GM12878 (cell line): ENCODE data around the gene CXCL1. TPM values are rescaled to one million over a fixed set of nuclear protein-coding genes. Genes with fewer than 3 reads are reported as not detected.

Experiments
- ATAC-seq: fragments of 200-7000 bp; cut with Tn5 transposase; 3 replicates; pipeline ENCODE4 v1.9.1; 2020; ENCODE audit warnings: mild to moderate bottlenecking, moderate library complexity
- BruUV-seq: library from RNA; stranded (reverse); fragments of 400-500 nt; replicated peaks from 2 replicates; lab custom pipeline; 2021; lab: Mats Ljungman, UMichigan
- CTCF ChIA-PET: fragments of 300-600 bp; sonication (Branson Sonifier 250); formaldehyde crosslinking; extraction: SDS; loops from one replicate; lab custom pipeline; 2021; ENCODE audit warnings: inconsistent platforms; lab: Yijun Ruan, JAX
- POLR2A ChIA-PET: fragments of 350-600 bp; formaldehyde crosslinking; extraction: SDS; loops from one replicate; lab custom pipeline; 2021; ENCODE audit warnings: inconsistent platforms; lab: Charles Lee
- RAD21 ChIA-PET: fragments of 300-600 bp; sonication (Branson Sonifier 250); formaldehyde crosslinking; loops from one replicate; lab custom pipeline; 2023; ENCODE audit warnings: antibody characterized with exemption; ENCODE audit not compliant: unreplicated experiment; lab: Charles Lee
- SMC1A ChIA-PET: fragments of 300-600 bp; sonication (Branson Sonifier 250); formaldehyde crosslinking; loops from one replicate; lab custom pipeline; 2023; ENCODE audit not compliant: unreplicated experiment, uncharacterized antibody; lab: Charles Lee
- DNase-seq: peaks from one replicate; pipeline ENCODE4 v3.0.0-alpha.2; 2011; ENCODE audit warnings: low read depth, low spot score
- FAIRE-seq: peaks from 3 replicates; lab custom pipeline; 2011; peaks lifted over from hg19 to GRCh38; lab: Jason Lieb, UNC
- H2AFZ ChIP-seq: 2 replicates; pipeline ENCODE4 v1.6.0; 2011; ENCODE audit warnings: low read depth, low read length, control low read depth; ENCODE audit not compliant: control insufficient read depth
- H3K27ac ChIP-seq: 2 replicates; pipeline ENCODE4 v1.5.1; 2011; ENCODE audit warnings: control low read depth; ENCODE audit not compliant: control insufficient read depth, insufficient read depth
- H3K27me3 ChIP-seq, 2 experiments: replicated peaks in 1 of 2; 2 replicates each; pipeline versions ENCODE4 v1.6.0 to v1.6.1; 2011; ENCODE audit warnings: low read length in 1 of 2; ENCODE audit not compliant: control insufficient read depth in 2 of 2, insufficient read depth in 2 of 2
- H3K36me3 ChIP-seq, 2 experiments: 2 replicates each; pipeline ENCODE4 v1.5.1; 2011; ENCODE audit warnings: low read length in 1 of 2; ENCODE audit not compliant: control insufficient read depth in 2 of 2, insufficient read depth in 2 of 2
- H3K4me1 ChIP-seq: 2 replicates; pipeline ENCODE4 v1.6.1; 2011; ENCODE audit warnings: mild to moderate bottlenecking, low read length, moderate library complexity, mixed read lengths; ENCODE audit not compliant: control insufficient read depth, insufficient read depth
- H3K4me2 ChIP-seq: 2 replicates; pipeline ENCODE4 v1.6.0; 2011; ENCODE audit warnings: control low read depth; ENCODE audit not compliant: control insufficient read depth, insufficient read depth
- H3K4me3 ChIP-seq: fragments of 200-600 bp; sonication (generic); 2 replicates; pipeline ENCODE4 v1.5.1; 2016
- H3K79me2 ChIP-seq: 2 replicates; pipeline ENCODE4 v1.6.0; 2011; ENCODE audit warnings: low read length; ENCODE audit not compliant: control insufficient read depth, insufficient read depth
- H3K9ac ChIP-seq: 2 replicates; pipeline ENCODE4 v1.8.0; 2011; ENCODE audit warnings: low read length, control low read depth, mixed read lengths; ENCODE audit not compliant: control insufficient read depth, insufficient read depth
- H3K9me3 ChIP-seq: replicated peaks from 3 replicates; pipeline ENCODE4 v1.5.1; 2011; ENCODE audit warnings: mild to moderate bottlenecking, low read length; ENCODE audit not compliant: control insufficient read depth, insufficient read depth
- H4K20me1 ChIP-seq: 2 replicates; pipeline ENCODE4 v1.6.0; 2011; ENCODE audit not compliant: control insufficient read depth, insufficient read depth
- CHD4 ChIP-seq: fragments of 200-600 bp; sonication (generic); IDR thresholded peaks from 2 replicates; pipeline ENCODE4 v1.6.1; 2016; ENCODE audit warnings: mild to moderate bottlenecking
- IKZF1 ChIP-seq: fragments of 450-650 bp; conservative IDR thresholded peaks from 2 replicates; pipeline ENCODE4 v1.6.1; 2017; ENCODE audit warnings: antibody characterized with exemption, mild to moderate bottlenecking
- IRF4 ChIP-seq: IDR thresholded peaks from 2 replicates; pipeline ENCODE4 v1.6.1; 2011; ENCODE audit warnings: low read depth, low read length
- LARP7 ChIP-seq: fragments of 450-650 bp; IDR thresholded peaks from 2 replicates; pipeline ENCODE4 v1.6.1; 2017; ENCODE audit warnings: mild to moderate bottlenecking
- MEF2A ChIP-seq: IDR thresholded peaks from 2 replicates; pipeline ENCODE4 v1.6.1; 2011; ENCODE audit warnings: low read depth, mild to moderate bottlenecking, low read length, moderate library complexity; ENCODE audit not compliant: insufficient read depth
- MTA3 ChIP-seq: IDR thresholded peaks from 2 replicates; pipeline ENCODE4 v1.6.1; 2012; ENCODE audit warnings: low read length, inconsistent platforms, borderline replicate concordance
- RB1 ChIP-seq: fragments of 450-650 bp; formaldehyde crosslinking; IDR thresholded peaks from 2 replicates; pipeline ENCODE4 v1.6.1; 2017; ENCODE audit warnings: mild to moderate bottlenecking, borderline replicate concordance
- TCF3 ChIP-seq: IDR thresholded peaks from 2 replicates; pipeline ENCODE4 v1.6.1; 2012; ENCODE audit warnings: low read depth, mild to moderate bottlenecking, low read length, borderline replicate concordance; ENCODE audit not compliant: insufficient read depth
- YY1 ChIP-seq: IDR thresholded peaks from 2 replicates; pipeline ENCODE4 v1.6.1; 2011; ENCODE audit warnings: low read depth, mild to moderate bottlenecking, low read length
- ZNF274 ChIP-seq: IDR thresholded peaks from one replicate; pipeline ENCODE4 v1.8.0; 2011; ENCODE audit not compliant: insufficient read length, insufficient read depth
- ZZZ3 ChIP-seq: IDR thresholded peaks from 2 replicates; pipeline ENCODE4 v1.6.1; 2011; ENCODE audit warnings: low read depth; ENCODE audit not compliant: control insufficient read depth, insufficient read length
- WGBS: methylation state at CpG from one replicate; pipeline ENCODE4 v1.1.6; 2016; ENCODE audit warnings: low lambda C conversion rate; ENCODE audit not compliant: insufficient replicate concordance, insufficient coverage; ENCODE audit errors: missing lambda C conversion rate; 5-methylcytosine and 5-hydroxymethylcytosine counted together
- in situ Hi-C: fragments of 300-500 bp; cut with MboI; formaldehyde crosslinking; loops from 9 replicates; pipeline ENCODE4 v1.14.3; 2018; ENCODE audit warnings: mixed read lengths
- intact Hi-C: fragments of 100-400 bp; cut with micrococcal nuclease; formaldehyde crosslinking; loops from one replicate; pipeline ENCODE4 v1.14.2; 2022; ENCODE audit not compliant: unreplicated experiment
- polyA plus RNA-seq, 11 experiments: library from polyadenylated mRNA; depleted of rRNA in 4 of 11; unstranded in 6 of 11; stranded (reverse) in 5 of 11; fragments of >200 nt; fragmentation: Nextera tagmentation in 4 of 11; fragmentation: Illumina TruSeq in 1 of 11; extraction: Ambion mirVana in 4 of 11; extraction: Trizol in 1 of 11; gene quantifications; 1 replicate in 1 of 11; 2 replicates in 10 of 11; pipeline versions ENCODE4 v1.2.1 to v1.2.3, GENCODE V29; 2011 to 2016; ENCODE audit warnings: inconsistent platforms in 2 of 11, missing spikeins in 2 of 11, low read depth in 1 of 11
- total RNA-seq, 4 experiments: library from RNA; depleted of rRNA in 3 of 4; stranded (reverse); fragments of >200 nt in 3 of 4; fragmentation: Illumina TruSeq in 1 of 4; extraction: Trizol in 1 of 4; gene quantifications; 2 replicates each; pipeline versions ENCODE4 v1.2.1 to v1.2.3, GENCODE V29; 2013 to 2021
- TF ChIP-seq, protein P1 (sequence below): fragments of 450-650 bp; IDR thresholded peaks from 2 replicates; pipeline ENCODE4 v1.6.1; 2018; ENCODE audit warnings: mild to moderate bottlenecking, low read depth, moderate library complexity; ENCODE audit not compliant: partially characterized antibody

CXCL1 gene
- total and polyA plus RNA-seq, 10 of the 15 experiments (the other 5 are each of a cell fraction or from before 2014, with no cell fraction given) = not detected

GRCh38 chr4:73904491-73904890 is 35.3 kb downstream of the CXCL1 start:
- H3K4me2 ChIP-seq = no peak overlapping the region
- 2% methylated on average over 4 of the region's 4 CpGs for WGBS
- TF ChIP-seq RB1 = no peak
- no peak for TF ChIP-seq IRF4
- TF ChIP-seq CHD4 = no peak
- TF ChIP-seq ZZZ3 = no peak
- no peak for TF ChIP-seq MEF2A
- TF ChIP-seq MTA3 = no peak
- TF ChIP-seq LARP7 = no peak
- TF ChIP-seq, protein P1, sequence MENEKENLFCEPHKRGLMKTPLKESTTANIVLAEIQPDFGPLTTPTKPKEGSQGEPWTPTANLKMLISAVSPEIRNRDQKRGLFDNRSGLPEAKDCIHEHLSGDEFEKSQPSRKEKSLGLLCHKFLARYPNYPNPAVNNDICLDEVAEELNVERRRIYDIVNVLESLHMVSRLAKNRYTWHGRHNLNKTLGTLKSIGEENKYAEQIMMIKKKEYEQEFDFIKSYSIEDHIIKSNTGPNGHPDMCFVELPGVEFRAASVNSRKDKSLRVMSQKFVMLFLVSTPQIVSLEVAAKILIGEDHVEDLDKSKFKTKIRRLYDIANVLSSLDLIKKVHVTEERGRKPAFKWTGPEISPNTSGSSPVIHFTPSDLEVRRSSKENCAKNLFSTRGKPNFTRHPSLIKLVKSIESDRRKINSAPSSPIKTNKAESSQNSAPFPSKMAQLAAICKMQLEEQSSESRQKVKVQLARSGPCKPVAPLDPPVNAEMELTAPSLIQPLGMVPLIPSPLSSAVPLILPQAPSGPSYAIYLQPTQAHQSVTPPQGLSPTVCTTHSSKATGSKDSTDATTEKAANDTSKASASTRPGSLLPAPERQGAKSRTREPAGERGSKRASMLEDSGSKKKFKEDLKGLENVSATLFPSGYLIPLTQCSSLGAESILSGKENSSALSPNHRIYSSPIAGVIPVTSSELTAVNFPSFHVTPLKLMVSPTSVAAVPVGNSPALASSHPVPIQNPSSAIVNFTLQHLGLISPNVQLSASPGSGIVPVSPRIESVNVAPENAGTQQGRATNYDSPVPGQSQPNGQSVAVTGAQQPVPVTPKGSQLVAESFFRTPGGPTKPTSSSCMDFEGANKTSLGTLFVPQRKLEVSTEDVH = no peak
- TF ChIP-seq ZNF274 = no peak
- TF ChIP-seq YY1 = no peak
- TF ChIP-seq IKZF1 = no peak
- TF ChIP-seq TCF3 = no peak
- no peak overlapping the region for H3K27ac ChIP-seq
- H2AFZ ChIP-seq = no peak overlapping the region
- ATAC-seq (no peak), DNase-seq (no peak), FAIRE-seq (no peak)
- ChIA-PET CTCF (no interaction called here), RAD21 (no interaction called here), POLR2A (no interaction called here), SMC1A (no interaction called here)
- in situ Hi-C loops = no loop called here
- H3K9me3 ChIP-seq = no peaks in the 10 kb centered on the region
- H3K79me2 ChIP-seq = no peaks in the 10 kb centered on the region
- no peaks in the 10 kb centered on the region for H3K4me1 ChIP-seq
- no peaks in the 10 kb centered on the region for H3K36me3 ChIP-seq
- no peak overlapping the region for H3K4me3 ChIP-seq
- intact Hi-C loops = no loop called here
- H3K27me3 ChIP-seq = no peaks in the 10 kb centered on the region
- no TSS peak for BruUV-seq
- H3K9ac ChIP-seq = no peak overlapping the region
- H4K20me1 ChIP-seq = no peaks in the 10 kb centered on the region
